ENCODE measurements around the gene CPZ.

The CPZ gene

GRCh38 chr4:8656711-8657380, 64.3 kb downstream of the CPZ start:
- no peak for DNase-seq

- no peak for DNase-seq
Observed at GRCh38 chr4:8657381-8658088, 65.0 kb downstream of the CPZ start.

- DNase-seq, result no peak
Observed at GRCh38 chr4:8662776-8663175, 70.2 kb downstream of the CPZ start.

- DNase-seq, result no peak
Observed at GRCh38 chr4:8664031-8664805, 71.7 kb downstream of the CPZ start.

GRCh38 chr4:8664976-8665375, 72.4 kb downstream of the CPZ start:
- DNase-seq, result no peak

- no peak for DNase-seq
Observed at GRCh38 chr4:8665406-8666360, 73.1 kb downstream of the CPZ start.

GRCh38 chr4:8666581-8666980, 74.0 kb downstream of the CPZ start:
- DNase-seq, result no peak
